ENCODE measurements around the gene FAM229A. TPM values are rescaled to one million over a fixed set of nuclear protein-coding genes. Genes with fewer than 3 reads are reported as not detected.

Gene FAM229A
- total RNA-seq, 1 experiment from 2014 or later, result 9.4 TPM

DNA sequence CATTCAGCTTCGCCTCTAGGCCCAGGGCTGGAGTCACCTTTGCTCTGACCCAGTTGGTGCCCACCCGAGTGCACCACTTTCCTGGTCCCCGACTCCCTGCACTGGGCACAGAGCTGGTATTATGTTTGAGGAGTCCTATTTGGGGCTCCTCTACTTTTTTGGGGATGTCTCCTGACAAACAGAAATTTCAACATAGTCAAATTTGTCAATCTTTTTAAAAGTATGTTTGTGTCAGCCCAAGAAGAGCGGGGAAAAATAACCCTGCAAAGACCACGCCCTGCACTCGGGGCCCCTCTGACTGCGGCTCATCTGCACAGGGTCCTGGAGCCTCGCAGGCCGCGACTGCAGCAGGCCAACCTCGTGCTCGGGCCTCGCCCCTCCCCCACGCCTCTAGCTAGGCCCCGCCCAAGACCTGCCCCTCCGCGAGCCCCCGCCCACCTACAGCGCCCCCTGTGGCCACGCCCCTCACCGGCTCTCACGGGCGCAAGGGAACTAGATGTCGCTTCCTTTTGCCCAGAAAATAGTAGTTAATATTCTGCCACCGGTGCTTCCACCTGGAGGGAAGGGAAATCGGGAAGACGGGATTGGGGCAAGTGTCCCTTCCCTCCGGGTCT is 11.4 kb downstream of the FAM229A start:
- Mint-ChIP-seq H3K4me3 (peak overlapping the region; percentile 80), H3K36me3 (peaks cover 11% of the 10 kb centered on the region), H3K4me1 (peaks cover 18% of the 10 kb centered on the region), H3K27ac (peak overlapping the region; percentile 84; the same call in 1 of the 2 replicates), H3K9me3 (peaks cover 11% of the 10 kb centered on the region), H3K27me3 (ENCODE audit: low read depth) (peaks cover 62% of the 10 kb centered on the region)
- ChIA-PET CTCF (interaction anchor here (0.6 to 2.1 kb wide), 15 partner anchors 9 to 242 kb away, joined by 3 to 21 read pairs (median 5); partner anchors contain the start of genes BSDC1, FAM229A, MARCKSL1 and TSSK3), POLR2A (interaction anchor here (0.7 to 1.7 kb wide), 5 partner anchors 9 to 102 kb away, joined by 4 to 8 read pairs (median 5); partner anchors contain the start of genes BSDC1, FAM229A, MARCKSL1 and TSSK3)
- peak; percentile 68 for ATAC-seq
- DNase-seq (ENCODE audit: low spot score), result peak; percentile 84
- TF ChIP-seq FOXP1 (CRISPR knock-in tag; IDR thresholded peaks at IDR 0.05; ENCODE audit: borderline replicate concordance) (peak; percentile 75), TEAD1 (CRISPR knock-in tag; IDR thresholded peaks at IDR 0.05) (peak; percentile 85; the same call in 1 of the 2 replicates), FOXP4 (CRISPR knock-in tag; IDR thresholded peaks at IDR 0.05) (peak; percentile 81; the same call in 1 of the 2 replicates), TCF7 (CRISPR knock-in tag; IDR thresholded peaks at IDR 0.05; ENCODE audit: low read depth) (peak; percentile 83; the same call in 1 of the 2 replicates), NFYB (CRISPR knock-in tag; conservative IDR thresholded peaks at IDR 0.05; ENCODE audit: low read depth) (0 out of 2 replicates have a peak, but pooled peaks have one; percentile 19), SP1 (CRISPR knock-in tag; conservative IDR thresholded peaks at IDR 0.05) (peak; percentile 93), JUN (CRISPR knock-in tag; IDR thresholded peaks at IDR 0.05) (0 out of 2 replicates have a peak, but pooled peaks have one; percentile 45), ZBTB21 (CRISPR knock-in tag; IDR thresholded peaks at IDR 0.05; ENCODE audit: borderline replicate concordance) (no peak), NFATC4 (CRISPR knock-in tag; IDR thresholded peaks at IDR 0.05) (no peak), SMAD3 (CRISPR knock-in tag; IDR thresholded peaks at IDR 0.05; ENCODE audit: borderline replicate concordance) (peak; percentile 71; the same call in 1 of the 2 replicates), PREB (CRISPR knock-in tag; IDR thresholded peaks at IDR 0.05; ENCODE audit: borderline replicate concordance) (no peak), MYBL2 (CRISPR knock-in tag; IDR thresholded peaks at IDR 0.05) (peak; percentile 67), CREM (CRISPR knock-in tag; IDR thresholded peaks at IDR 0.05) (0 out of 2 replicates have a peak, but pooled peaks have one; percentile 50), CREB1 (CRISPR knock-in tag; IDR thresholded peaks at IDR 0.05) (peak; percentile 82), ZMAT4 (CRISPR knock-in tag; IDR thresholded peaks at IDR 0.05) (no peak), NR2C2 (CRISPR knock-in tag; IDR thresholded peaks at IDR 0.05) (0 out of 2 replicates have a peak, but pooled peaks have one; percentile 27), RELA (CRISPR knock-in tag; IDR thresholded peaks at IDR 0.05; ENCODE audit: borderline replicate concordance) (peak; percentile 80; the same call in 1 of the 2 replicates)
- TF ChIP-seq, protein P1, sequence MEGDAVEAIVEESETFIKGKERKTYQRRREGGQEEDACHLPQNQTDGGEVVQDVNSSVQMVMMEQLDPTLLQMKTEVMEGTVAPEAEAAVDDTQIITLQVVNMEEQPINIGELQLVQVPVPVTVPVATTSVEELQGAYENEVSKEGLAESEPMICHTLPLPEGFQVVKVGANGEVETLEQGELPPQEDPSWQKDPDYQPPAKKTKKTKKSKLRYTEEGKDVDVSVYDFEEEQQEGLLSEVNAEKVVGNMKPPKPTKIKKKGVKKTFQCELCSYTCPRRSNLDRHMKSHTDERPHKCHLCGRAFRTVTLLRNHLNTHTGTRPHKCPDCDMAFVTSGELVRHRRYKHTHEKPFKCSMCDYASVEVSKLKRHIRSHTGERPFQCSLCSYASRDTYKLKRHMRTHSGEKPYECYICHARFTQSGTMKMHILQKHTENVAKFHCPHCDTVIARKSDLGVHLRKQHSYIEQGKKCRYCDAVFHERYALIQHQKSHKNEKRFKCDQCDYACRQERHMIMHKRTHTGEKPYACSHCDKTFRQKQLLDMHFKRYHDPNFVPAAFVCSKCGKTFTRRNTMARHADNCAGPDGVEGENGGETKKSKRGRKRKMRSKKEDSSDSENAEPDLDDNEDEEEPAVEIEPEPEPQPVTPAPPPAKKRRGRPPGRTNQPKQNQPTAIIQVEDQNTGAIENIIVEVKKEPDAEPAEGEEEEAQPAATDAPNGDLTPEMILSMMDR (IDR thresholded peaks at IDR 0.05), result peak; percentile 79
- TF ChIP-seq, protein P2, sequence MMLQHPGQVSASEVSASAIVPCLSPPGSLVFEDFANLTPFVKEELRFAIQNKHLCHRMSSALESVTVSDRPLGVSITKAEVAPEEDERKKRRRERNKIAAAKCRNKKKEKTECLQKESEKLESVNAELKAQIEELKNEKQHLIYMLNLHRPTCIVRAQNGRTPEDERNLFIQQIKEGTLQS (CRISPR knock-in tag; conservative IDR thresholded peaks at IDR 0.05), result peak; percentile 61; the same call in 1 of the 2 replicates
- TF ChIP-seq, protein P3, sequence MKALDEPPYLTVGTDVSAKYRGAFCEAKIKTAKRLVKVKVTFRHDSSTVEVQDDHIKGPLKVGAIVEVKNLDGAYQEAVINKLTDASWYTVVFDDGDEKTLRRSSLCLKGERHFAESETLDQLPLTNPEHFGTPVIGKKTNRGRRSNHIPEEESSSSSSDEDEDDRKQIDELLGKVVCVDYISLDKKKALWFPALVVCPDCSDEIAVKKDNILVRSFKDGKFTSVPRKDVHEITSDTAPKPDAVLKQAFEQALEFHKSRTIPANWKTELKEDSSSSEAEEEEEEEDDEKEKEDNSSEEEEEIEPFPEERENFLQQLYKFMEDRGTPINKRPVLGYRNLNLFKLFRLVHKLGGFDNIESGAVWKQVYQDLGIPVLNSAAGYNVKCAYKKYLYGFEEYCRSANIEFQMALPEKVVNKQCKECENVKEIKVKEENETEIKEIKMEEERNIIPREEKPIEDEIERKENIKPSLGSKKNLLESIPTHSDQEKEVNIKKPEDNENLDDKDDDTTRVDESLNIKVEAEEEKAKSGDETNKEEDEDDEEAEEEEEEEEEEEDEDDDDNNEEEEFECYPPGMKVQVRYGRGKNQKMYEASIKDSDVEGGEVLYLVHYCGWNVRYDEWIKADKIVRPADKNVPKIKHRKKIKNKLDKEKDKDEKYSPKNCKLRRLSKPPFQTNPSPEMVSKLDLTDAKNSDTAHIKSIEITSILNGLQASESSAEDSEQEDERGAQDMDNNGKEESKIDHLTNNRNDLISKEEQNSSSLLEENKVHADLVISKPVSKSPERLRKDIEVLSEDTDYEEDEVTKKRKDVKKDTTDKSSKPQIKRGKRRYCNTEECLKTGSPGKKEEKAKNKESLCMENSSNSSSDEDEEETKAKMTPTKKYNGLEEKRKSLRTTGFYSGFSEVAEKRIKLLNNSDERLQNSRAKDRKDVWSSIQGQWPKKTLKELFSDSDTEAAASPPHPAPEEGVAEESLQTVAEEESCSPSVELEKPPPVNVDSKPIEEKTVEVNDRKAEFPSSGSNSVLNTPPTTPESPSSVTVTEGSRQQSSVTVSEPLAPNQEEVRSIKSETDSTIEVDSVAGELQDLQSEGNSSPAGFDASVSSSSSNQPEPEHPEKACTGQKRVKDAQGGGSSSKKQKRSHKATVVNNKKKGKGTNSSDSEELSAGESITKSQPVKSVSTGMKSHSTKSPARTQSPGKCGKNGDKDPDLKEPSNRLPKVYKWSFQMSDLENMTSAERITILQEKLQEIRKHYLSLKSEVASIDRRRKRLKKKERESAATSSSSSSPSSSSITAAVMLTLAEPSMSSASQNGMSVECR (CRISPR knock-in tag; IDR thresholded peaks at IDR 0.05; ENCODE audit: borderline replicate concordance), result peak; percentile 53; the same call in 1 of the 2 replicates
- TF ChIP-seq, protein P4, sequence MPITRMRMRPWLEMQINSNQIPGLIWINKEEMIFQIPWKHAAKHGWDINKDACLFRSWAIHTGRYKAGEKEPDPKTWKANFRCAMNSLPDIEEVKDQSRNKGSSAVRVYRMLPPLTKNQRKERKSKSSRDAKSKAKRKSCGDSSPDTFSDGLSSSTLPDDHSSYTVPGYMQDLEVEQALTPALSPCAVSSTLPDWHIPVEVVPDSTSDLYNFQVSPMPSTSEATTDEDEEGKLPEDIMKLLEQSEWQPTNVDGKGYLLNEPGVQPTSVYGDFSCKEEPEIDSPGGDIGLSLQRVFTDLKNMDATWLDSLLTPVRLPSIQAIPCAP (CRISPR knock-in tag; IDR thresholded peaks at IDR 0.05), result peak; percentile 81; the same call in 1 of the 2 replicates
- TF ChIP-seq, protein P5, sequence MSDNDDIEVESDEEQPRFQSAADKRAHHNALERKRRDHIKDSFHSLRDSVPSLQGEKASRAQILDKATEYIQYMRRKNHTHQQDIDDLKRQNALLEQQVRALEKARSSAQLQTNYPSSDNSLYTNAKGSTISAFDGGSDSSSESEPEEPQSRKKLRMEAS (CRISPR knock-in tag; IDR thresholded peaks at IDR 0.05), result peak; percentile 99
- TF ChIP-seq, protein P6, sequence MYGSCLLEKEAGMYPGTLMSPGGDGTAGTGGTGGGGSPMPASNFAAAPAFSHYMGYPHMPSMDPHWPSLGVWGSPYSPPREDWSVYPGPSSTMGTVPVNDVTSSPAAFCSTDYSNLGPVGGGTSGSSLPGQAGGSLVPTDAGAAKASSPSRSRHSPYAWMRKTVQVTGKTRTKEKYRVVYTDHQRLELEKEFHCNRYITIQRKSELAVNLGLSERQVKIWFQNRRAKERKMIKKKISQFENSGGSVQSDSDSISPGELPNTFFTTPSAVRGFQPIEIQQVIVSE (CRISPR knock-in tag; IDR thresholded peaks at IDR 0.05; ENCODE audit: borderline replicate concordance), result no peak
